ENCODE data around the gene NPC2. TPM values are rescaled to one million over a fixed set of nuclear protein-coding genes. Genes with fewer than 3 reads are reported as not detected.
"Not testable (repeated sequence)": the region's sequence is repeated elsewhere in the genome, so short reads cannot be mapped to it uniquely, and the experiment has no call there.

NPC2 gene
- total RNA-seq, 3 donors from 2014 or later, result 10.0 to 11.7 (median 11.1) TPM

DNA sequence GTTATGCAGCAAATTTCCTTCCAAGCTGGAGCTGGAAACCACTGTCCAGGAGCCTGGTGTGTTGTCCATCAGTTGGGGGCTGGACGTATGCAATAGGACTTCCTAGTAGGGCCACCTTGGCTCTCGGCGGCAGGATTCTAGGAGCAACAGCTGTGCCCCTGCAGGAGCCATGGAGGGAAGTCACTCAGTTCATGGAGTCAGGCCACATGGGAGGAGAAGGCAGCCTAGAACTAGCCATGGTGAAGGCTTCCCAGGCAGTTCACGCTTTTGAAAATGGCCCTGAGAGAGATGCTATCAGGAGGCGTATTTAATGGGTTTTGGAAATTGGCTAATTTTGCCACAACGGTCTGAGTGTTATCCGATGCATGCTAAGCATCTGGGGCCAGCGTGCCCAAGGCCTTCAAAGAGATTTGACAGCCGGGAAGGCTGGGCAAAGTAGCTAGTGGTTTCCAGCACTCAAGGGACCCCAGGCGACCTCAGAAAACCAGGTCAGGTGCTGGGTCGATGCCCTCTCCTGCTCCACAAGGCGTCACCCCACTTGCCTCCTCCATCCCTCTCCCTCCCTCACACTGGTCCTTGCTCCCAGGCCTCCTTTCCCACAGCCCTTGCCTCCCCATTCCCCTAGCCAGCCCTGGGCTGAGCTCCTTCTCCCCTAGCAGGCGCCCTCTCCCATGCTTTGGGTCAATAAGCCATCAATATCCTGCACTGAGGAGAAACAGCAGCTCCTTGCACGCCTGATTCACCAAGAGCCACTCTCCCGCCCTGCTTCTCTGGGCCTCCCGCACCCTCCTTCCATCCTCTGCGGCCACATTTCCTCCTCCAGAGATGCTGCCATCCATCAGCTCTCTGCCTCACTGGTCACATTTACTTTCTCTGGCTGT is 36.2 kb downstream of the NPC2 start:
- ATAC-seq (no peak), DNase-seq (no peak)
- Mint-ChIP-seq H3K4me1 (ENCODE audit: low read depth) (no peaks in the 10 kb centered on the region), H3K36me3 (ENCODE audit: insufficient read depth) (peaks cover 1% of the 10 kb centered on the region), H3K27me3 (ENCODE audit: low read depth) (peaks cover 17% of the 10 kb centered on the region), H3K4me3 (no peak overlapping the region), H3K9me3 (no peaks in the 10 kb centered on the region)

DNA sequence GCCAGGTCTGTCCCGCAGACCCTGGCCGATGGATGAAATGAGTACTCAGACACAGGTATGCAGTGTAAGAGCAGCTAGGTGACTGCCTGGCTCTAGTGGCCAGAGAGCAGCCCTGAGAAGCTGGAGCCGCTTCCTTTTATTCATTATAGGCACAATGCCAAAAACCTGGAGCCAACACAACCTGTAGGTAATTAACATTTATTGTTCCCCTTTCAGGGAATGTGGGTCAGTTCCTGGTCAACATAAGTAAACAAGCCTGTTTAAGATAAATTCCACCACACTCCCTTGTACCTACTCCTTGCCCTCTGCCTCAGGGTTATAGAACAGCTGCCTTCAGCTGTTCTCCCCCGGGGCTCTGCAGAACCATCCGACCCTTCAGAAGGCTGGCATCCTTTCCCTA is 38.7 kb downstream of the NPC2 start:
- not testable (repeated sequence) for H3K27me3 Mint-ChIP-seq (ENCODE audit: low read depth); H3K4me1 Mint-ChIP-seq (ENCODE audit: low read depth); DNase-seq; ATAC-seq; H3K36me3 Mint-ChIP-seq (ENCODE audit: insufficient read depth); H3K4me3 Mint-ChIP-seq; H3K9me3 Mint-ChIP-seq

GRCh38 chr14:74444866-74445265 is 48.2 kb downstream of the NPC2 start:
- peaks cover 16% of the 10 kb centered on the region for H3K27me3 Mint-ChIP-seq (ENCODE audit: low read depth)
- H3K4me3 Mint-ChIP-seq, result no peak overlapping the region
- no peaks in the 10 kb centered on the region for H3K36me3 Mint-ChIP-seq (ENCODE audit: insufficient read depth)
- DNase-seq, result no peak
- peaks cover 6% of the 10 kb centered on the region for H3K9me3 Mint-ChIP-seq
- no peaks in the 10 kb centered on the region for H3K4me1 Mint-ChIP-seq (ENCODE audit: low read depth)
- no peak for ATAC-seq

- H3K27me3 Mint-ChIP-seq (ENCODE audit: low read depth), result peaks cover 21% of the 10 kb centered on the region
- DNase-seq (no peak), ATAC-seq (no peak)
- no peaks in the 10 kb centered on the region for H3K36me3 Mint-ChIP-seq (ENCODE audit: insufficient read depth)
- H3K9me3 Mint-ChIP-seq, result peaks cover 1% of the 10 kb centered on the region
- H3K4me3 Mint-ChIP-seq, result no peak overlapping the region
- no peaks in the 10 kb centered on the region for H3K4me1 Mint-ChIP-seq (ENCODE audit: low read depth)
Measured at GRCh38 chr14:74442757-74443156, 50.3 kb downstream of the NPC2 start.

GRCh38 chr14:74441113-74441512 is 52.0 kb downstream of the NPC2 start:
- no peak for DNase-seq
- H3K36me3 Mint-ChIP-seq (ENCODE audit: insufficient read depth), result no peaks in the 10 kb centered on the region
- no peaks in the 10 kb centered on the region for H3K9me3 Mint-ChIP-seq
- no peak for ATAC-seq
- peaks cover 20% of the 10 kb centered on the region for H3K27me3 Mint-ChIP-seq (ENCODE audit: low read depth)
- no peak overlapping the region for H3K4me3 Mint-ChIP-seq
- H3K4me1 Mint-ChIP-seq (ENCODE audit: low read depth), result no peaks in the 10 kb centered on the region

DNA sequence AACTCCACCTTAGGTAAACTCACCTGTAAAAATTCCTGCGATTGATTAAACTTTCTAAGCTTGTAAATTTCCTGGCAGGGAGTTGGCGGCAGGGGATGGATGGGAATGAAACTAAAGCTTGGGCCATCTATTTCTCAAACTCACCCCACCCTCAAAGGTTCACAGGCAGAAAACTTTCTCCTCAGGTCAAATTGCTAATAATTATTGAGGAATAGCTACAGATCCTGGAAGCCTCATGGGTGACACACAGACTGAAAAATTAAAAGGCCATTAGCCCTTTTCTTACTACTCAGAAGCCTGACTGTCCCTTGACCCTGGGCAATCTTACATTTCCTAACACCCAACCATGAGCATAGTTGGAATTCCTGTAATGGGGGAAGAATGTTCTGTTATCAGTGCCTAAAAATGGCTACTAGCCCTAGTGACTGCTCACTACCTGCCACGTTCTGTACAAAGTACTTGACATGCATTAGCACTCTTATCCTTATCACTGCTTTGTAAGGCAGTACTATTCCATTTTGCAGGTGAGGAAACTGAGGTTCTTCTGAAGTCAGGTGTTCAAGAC is 54.7 kb downstream of the NPC2 start:
- H3K27me3 Mint-ChIP-seq (ENCODE audit: low read depth), result peaks cover 27% of the 10 kb centered on the region
- H3K4me1 Mint-ChIP-seq (ENCODE audit: low read depth), result no peaks in the 10 kb centered on the region
- no peaks in the 10 kb centered on the region for H3K36me3 Mint-ChIP-seq (ENCODE audit: insufficient read depth)
- H3K9me3 Mint-ChIP-seq, result no peaks in the 10 kb centered on the region
- no peak for DNase-seq
- no peak for ATAC-seq
- H3K4me3 Mint-ChIP-seq, result no peak overlapping the region

DNA sequence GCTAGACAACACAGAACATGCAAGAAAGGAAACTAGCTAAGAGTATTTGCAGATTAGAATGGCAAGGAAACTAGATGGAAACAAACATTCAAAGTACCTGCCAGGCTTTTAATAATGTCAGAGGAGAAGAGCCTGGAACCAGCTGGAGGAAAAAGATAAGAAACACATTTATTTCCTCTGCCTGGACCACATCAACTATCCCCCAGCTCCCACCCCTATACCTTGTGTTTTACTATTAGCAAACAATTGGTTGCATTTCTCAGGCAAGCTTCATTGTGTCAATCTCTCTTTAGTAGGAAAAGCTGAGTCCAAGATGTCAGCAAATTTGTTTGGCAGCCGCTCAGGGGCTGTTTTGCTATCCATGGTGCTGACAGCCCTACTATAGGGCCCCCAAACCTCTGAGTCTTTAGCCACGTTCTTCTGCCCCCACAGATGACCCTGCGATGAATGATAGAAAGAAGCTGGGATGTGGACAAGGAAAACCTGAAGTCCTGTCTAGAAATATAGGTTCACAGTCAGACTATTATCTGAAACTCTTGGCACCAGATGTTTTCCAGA is 55.5 kb downstream of the NPC2 start:
- Mint-ChIP-seq H3K27me3 (ENCODE audit: low read depth) (peaks cover 30% of the 10 kb centered on the region), H3K36me3 (ENCODE audit: insufficient read depth) (no peaks in the 10 kb centered on the region), H3K4me3 (no peak overlapping the region), H3K4me1 (ENCODE audit: low read depth) (no peaks in the 10 kb centered on the region), H3K9me3 (no peaks in the 10 kb centered on the region)
- DNase-seq, result no peak
- ATAC-seq, result no peak

GRCh38 chr14:74434294-74434693 is 58.8 kb downstream of the NPC2 start:
- no peaks in the 10 kb centered on the region for H3K4me1 Mint-ChIP-seq (ENCODE audit: low read depth)

DNA sequence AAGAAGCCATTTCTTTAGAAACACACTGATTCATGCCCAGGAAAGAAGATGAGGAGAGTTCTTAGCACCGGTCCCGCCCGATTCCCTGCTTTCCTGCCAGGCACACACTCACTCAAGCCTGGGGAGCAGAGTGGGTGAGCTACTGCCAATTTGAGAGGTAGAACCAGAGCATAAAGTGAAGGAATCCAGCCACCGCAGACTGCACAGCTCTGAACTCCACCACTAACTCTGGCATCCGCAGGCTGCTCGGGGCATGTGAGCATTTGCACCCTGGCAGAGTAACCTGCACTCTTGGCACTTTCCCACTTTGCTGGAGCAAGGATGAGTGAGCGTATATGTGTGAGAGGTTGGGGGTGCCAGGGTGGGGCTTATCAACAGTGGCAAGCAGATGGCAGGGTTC is 63.1 kb downstream of the NPC2 start:
- ATAC-seq, result no peak
- no peak for DNase-seq
- H3K4me1 Mint-ChIP-seq (ENCODE audit: low read depth), result peaks cover 2% of the 10 kb centered on the region
- peaks cover 28% of the 10 kb centered on the region for H3K27me3 Mint-ChIP-seq (ENCODE audit: low read depth)
- H3K4me3 Mint-ChIP-seq, result no peak overlapping the region
- no peaks in the 10 kb centered on the region for H3K9me3 Mint-ChIP-seq
- no peaks in the 10 kb centered on the region for H3K36me3 Mint-ChIP-seq (ENCODE audit: insufficient read depth)

More at GRCh38 chr14:74434294-74434693, 58.8 kb downstream of the NPC2 start:
- peaks cover 32% of the 10 kb centered on the region for H3K27me3 Mint-ChIP-seq (ENCODE audit: low read depth)
- ATAC-seq, result no peak
- no peak for DNase-seq
- H3K9me3 Mint-ChIP-seq, result no peaks in the 10 kb centered on the region
- no peak overlapping the region for H3K4me3 Mint-ChIP-seq
- no peaks in the 10 kb centered on the region for H3K36me3 Mint-ChIP-seq (ENCODE audit: insufficient read depth)

Other genes starting within 250 kb of the NPC2 start
- gene ABCD4, start 190.4 kb downstream of the NPC2 start, total RNA-seq, result 10 to 100 TPM; 30.4 to 35.7 (median 32.0) TPM
- gene VRTN, start 144.8 kb downstream of the NPC2 start, total RNA-seq, result under 1 TPM in 1 of 3 donors, not detected in 2; 0.08 TPM
- gene SYNDIG1L, start 67.1 kb downstream of the NPC2 start, total RNA-seq, result not detected
- gene ISCA2, start 460 bp upstream of the NPC2 start, total RNA-seq, result 10 to 100 TPM; 25.9 to 28.6 (median 28.0) TPM
- under 1 TPM; 0.21 to 0.35 (median 0.30) TPM for gene LTBP2, start 118.9 kb upstream of the NPC2 start, total RNA-seq
- gene AREL1, start 219.8 kb upstream of the NPC2 start, total RNA-seq, result 10 to 100 TPM; 31.1 to 38.0 (median 32.5) TPM
- 10 to 100 TPM; 87.9 to 93.6 (median 91.0) TPM for gene FCF1, start 219.8 kb upstream of the NPC2 start, total RNA-seq

Measured in activated T-cell treated with anti-CD3 and anti-CD28 coated beads, Interleukin-2, amount 50 U/mL, for 4 hours (primary cell).